Measurements from ENCODE around the gene CNTNAP2.
A peak's percentile ranks its signal among the peaks of the same experiment; 100 is the strongest.

Gene CNTNAP2

GRCh38 chr7:148121401-148121800 is 2004.8 kb downstream of the CNTNAP2 start:
- Histone ChIP-seq H4K8ac (ENCODE audit: low read depth, low read length) (no peak overlapping the region), H3K4me1 (ENCODE audit: control insufficient read depth in 1 of 2, insufficient read depth in 2 of 2, low read length in 2 of 2) (peaks cover 0 to 2% of the 10 kb centered on the region in 2 experiments)

GRCh38 chr7:148121847-148122246 is 2005.2 kb downstream of the CNTNAP2 start:
- no peak overlapping the region for H2BK12ac ChIP-seq (ENCODE audit: low read length)
- no peak overlapping the region for H3K4me2 ChIP-seq (ENCODE audit: low read length)
- H3K9ac ChIP-seq (ENCODE audit: low read length), result no peak overlapping the region
- no peak overlapping the region for H2AFZ ChIP-seq (ENCODE audit: insufficient read depth, low read length, poor library complexity)
- no peak overlapping the region for H3K4ac ChIP-seq (ENCODE audit: low read depth, low read length)
- no peak overlapping the region for H4K91ac ChIP-seq (ENCODE audit: low read depth, low read length)
- no peak overlapping the region for H4K8ac ChIP-seq (ENCODE audit: low read depth, low read length)
- H3K79me1 ChIP-seq (ENCODE audit: low read length), result no peaks in the 10 kb centered on the region
- H3K27me3 ChIP-seq (ENCODE audit: insufficient read depth, low read length), result no peaks in the 10 kb centered on the region
- no peak overlapping the region for H2BK5ac ChIP-seq (ENCODE audit: low read depth, low read length, poor library complexity)
- no peak overlapping the region for H2AK5ac ChIP-seq (ENCODE audit: low read length)
- H3K36me3 ChIP-seq (ENCODE audit: control insufficient read depth in 1 of 2, insufficient read depth in 2 of 2, low read length in 2 of 2), result no peaks in the 10 kb centered on the region
- H3K9me3 ChIP-seq (ENCODE audit: insufficient read depth, low read depth, low read length), result no peaks in the 10 kb centered on the region
- no peak overlapping the region for H2BK120ac ChIP-seq (ENCODE audit: insufficient read depth, low read length, poor library complexity)
- no peak overlapping the region for H3K27ac ChIP-seq (ENCODE audit: low read depth, low read length)
- DNase-seq, result no peak
- H3K4me3 ChIP-seq (ENCODE audit: low read depth, low read length), result no peak overlapping the region
- no peak overlapping the region for H3K23ac ChIP-seq (ENCODE audit: low read length)
- H3K4me1 ChIP-seq (ENCODE audit: control insufficient read depth in 1 of 2, insufficient read depth in 2 of 2, low read length in 2 of 2), result peaks cover 0 to 2% of the 10 kb centered on the region in 2 experiments
- H3K79me2 ChIP-seq (ENCODE audit: control insufficient read depth, insufficient read depth, low read length, poor library complexity), result no peaks in the 10 kb centered on the region
- H4K12ac ChIP-seq (ENCODE audit: low read depth, low read length), result no peak overlapping the region
- H3K14ac ChIP-seq (ENCODE audit: low read length), result no peak overlapping the region
- H3K18ac ChIP-seq (ENCODE audit: low read length), result no peak overlapping the region
- no CpG with 5 or more reads among the region's 4 CpGs for WGBS (ENCODE audit: extremely low coverage, insufficient coverage, insufficient read length)

More at GRCh38 chr7:148121401-148121800, 2004.8 kb downstream of the CNTNAP2 start:
- Histone ChIP-seq H3K18ac (ENCODE audit: low read length) (no peak overlapping the region), H3K9ac (ENCODE audit: low read length) (no peak overlapping the region), H2AK5ac (ENCODE audit: low read length) (no peak overlapping the region), H2BK5ac (ENCODE audit: low read depth, low read length, poor library complexity) (no peak overlapping the region), H3K36me3 (ENCODE audit: control insufficient read depth in 1 of 2, insufficient read depth in 2 of 2, low read length in 2 of 2) (no peaks in the 10 kb centered on the region), H3K27ac (ENCODE audit: low read depth, low read length) (no peak overlapping the region), H2AFZ (ENCODE audit: insufficient read depth, low read length, poor library complexity) (no peak overlapping the region), H3K4ac (ENCODE audit: low read depth, low read length) (no peak overlapping the region), H3K14ac (ENCODE audit: low read length) (no peak overlapping the region), H4K91ac (ENCODE audit: low read depth, low read length) (no peak overlapping the region), H3K27me3 (ENCODE audit: insufficient read depth, low read length) (no peaks in the 10 kb centered on the region), H2BK120ac (ENCODE audit: insufficient read depth, low read length, poor library complexity) (no peak overlapping the region), H3K9me3 (ENCODE audit: insufficient read depth, low read depth, low read length) (no peaks in the 10 kb centered on the region), H3K4me3 (ENCODE audit: low read depth, low read length) (no peak overlapping the region), H3K23ac (ENCODE audit: low read length) (no peak overlapping the region), H2BK12ac (ENCODE audit: low read length) (no peak overlapping the region), H3K79me2 (ENCODE audit: control insufficient read depth, insufficient read depth, low read length, poor library complexity) (no peaks in the 10 kb centered on the region), H3K4me2 (ENCODE audit: low read length) (no peak overlapping the region), H3K79me1 (ENCODE audit: low read length) (no peaks in the 10 kb centered on the region), H4K12ac (ENCODE audit: low read depth, low read length) (no peak overlapping the region)
- no CpG with 5 or more reads among the region's 4 CpGs for WGBS (ENCODE audit: extremely low coverage, insufficient coverage, insufficient read length)
- DNase-seq, result peak in 1 of 2 donors; percentile 27

GRCh38 chr7:148124477-148124876 is 2007.9 kb downstream of the CNTNAP2 start:
- Histone ChIP-seq H2BK5ac (ENCODE audit: low read depth, low read length, poor library complexity) (no peak overlapping the region), H3K79me1 (ENCODE audit: low read length) (no peaks in the 10 kb centered on the region), H4K12ac (ENCODE audit: low read depth, low read length) (no peak overlapping the region), H3K9me3 (ENCODE audit: insufficient read depth, low read depth, low read length) (peaks cover 1% of the 10 kb centered on the region), H3K4me3 (ENCODE audit: low read depth, low read length) (no peak overlapping the region), H3K23ac (ENCODE audit: low read length) (no peak overlapping the region), H4K91ac (ENCODE audit: low read depth, low read length) (no peak overlapping the region), H3K36me3 (ENCODE audit: control insufficient read depth in 1 of 2, insufficient read depth in 2 of 2, low read length in 2 of 2) (no peaks in the 10 kb centered on the region), H2BK120ac (ENCODE audit: insufficient read depth, low read length, poor library complexity) (no peak overlapping the region), H3K4ac (ENCODE audit: low read depth, low read length) (no peak overlapping the region), H2AFZ (ENCODE audit: insufficient read depth, low read length, poor library complexity) (no peak overlapping the region), H3K4me1 (ENCODE audit: control insufficient read depth in 1 of 2, insufficient read depth in 2 of 2, low read length in 2 of 2) (no peaks in the 10 kb centered on the region), H3K14ac (ENCODE audit: low read length) (no peak overlapping the region), H3K79me2 (ENCODE audit: control insufficient read depth, insufficient read depth, low read length, poor library complexity) (no peaks in the 10 kb centered on the region), H3K4me2 (ENCODE audit: low read length) (no peak overlapping the region), H2AK5ac (ENCODE audit: low read length) (no peak overlapping the region), H4K8ac (ENCODE audit: low read depth, low read length) (no peak overlapping the region), H2BK12ac (ENCODE audit: low read length) (no peak overlapping the region), H3K18ac (ENCODE audit: low read length) (no peak overlapping the region), H3K27me3 (ENCODE audit: insufficient read depth, low read length) (no peaks in the 10 kb centered on the region), H3K9ac (ENCODE audit: low read length) (no peak overlapping the region), H3K27ac (ENCODE audit: low read depth, low read length) (no peak overlapping the region)
- no peak for DNase-seq
- WGBS (ENCODE audit: extremely low coverage, insufficient coverage, insufficient read length), result no CpG with 5 or more reads among the region's 5 CpGs

GRCh38 chr7:148127374-148127773 is 2010.8 kb downstream of the CNTNAP2 start:
- H3K9me3 ChIP-seq (ENCODE audit: insufficient read depth, low read depth, low read length), result peaks cover 1% of the 10 kb centered on the region
- H3K79me2 ChIP-seq (ENCODE audit: control insufficient read depth, insufficient read depth, low read length, poor library complexity), result no peaks in the 10 kb centered on the region
- H3K36me3 ChIP-seq (ENCODE audit: control insufficient read depth in 1 of 2, insufficient read depth in 2 of 2, low read length in 2 of 2), result no peaks in the 10 kb centered on the region
- no peak overlapping the region for H2AK5ac ChIP-seq (ENCODE audit: low read length)
- H3K4ac ChIP-seq (ENCODE audit: low read depth, low read length), result no peak overlapping the region
- no peaks in the 10 kb centered on the region for H3K4me1 ChIP-seq (ENCODE audit: control insufficient read depth in 1 of 2, insufficient read depth in 2 of 2, low read length in 2 of 2)
- H4K8ac ChIP-seq (ENCODE audit: low read depth, low read length), result no peak overlapping the region
- DNase-seq, result no peak
- H3K9ac ChIP-seq (ENCODE audit: low read length), result no peak overlapping the region
- no peak overlapping the region for H4K91ac ChIP-seq (ENCODE audit: low read depth, low read length)
- H3K14ac ChIP-seq (ENCODE audit: low read length), result no peak overlapping the region
- H2BK12ac ChIP-seq (ENCODE audit: low read length), result no peak overlapping the region
- H3K27me3 ChIP-seq (ENCODE audit: insufficient read depth, low read length), result no peaks in the 10 kb centered on the region
- no peak overlapping the region for H3K27ac ChIP-seq (ENCODE audit: low read depth, low read length)
- no peak overlapping the region for H3K4me3 ChIP-seq (ENCODE audit: low read depth, low read length)
- WGBS (ENCODE audit: extremely low coverage, insufficient coverage, insufficient read length), result no CpG with 5 or more reads among the region's 1 CpG
- H4K12ac ChIP-seq (ENCODE audit: low read depth, low read length), result no peak overlapping the region
- no peak overlapping the region for H2BK120ac ChIP-seq (ENCODE audit: insufficient read depth, low read length, poor library complexity)
- no peak overlapping the region for H2BK5ac ChIP-seq (ENCODE audit: low read depth, low read length, poor library complexity)
- no peaks in the 10 kb centered on the region for H3K79me1 ChIP-seq (ENCODE audit: low read length)
- no peak overlapping the region for H2AFZ ChIP-seq (ENCODE audit: insufficient read depth, low read length, poor library complexity)
- no peak overlapping the region for H3K18ac ChIP-seq (ENCODE audit: low read length)
- no peak overlapping the region for H3K4me2 ChIP-seq (ENCODE audit: low read length)
- H3K23ac ChIP-seq (ENCODE audit: low read length), result no peak overlapping the region
